Duodenal mucosa (tissue), 2 donors: Measurements from ENCODE around the gene WDPCP.

Experiments used
- H3K27ac ChIP-seq: one replicate; pipeline ENCODE4 v1.7.0; 2013; ENCODE audit warnings: low read depth, low read length
- H3K27me3 ChIP-seq, 2 donors: one replicate each; pipeline ENCODE4 v1.7.0; 2013; ENCODE audit warnings: low read length in 2 of 2, control low read depth in 1 of 2; ENCODE audit not compliant: insufficient read depth in 2 of 2, control insufficient read depth in 1 of 2
- H3K36me3 ChIP-seq, 2 donors: one replicate each; pipeline ENCODE4 v1.7.0; 2013; ENCODE audit warnings: low read length in 2 of 2, control low read depth in 1 of 2; ENCODE audit not compliant: insufficient read depth in 2 of 2, control insufficient read depth in 1 of 2
- H3K4me1 ChIP-seq, 2 donors: one replicate each; pipeline ENCODE4 v1.7.0; 2013; ENCODE audit warnings: low read length in 2 of 2, control low read depth in 1 of 2; ENCODE audit not compliant: insufficient read depth in 2 of 2, control insufficient read depth in 1 of 2
- H3K4me3 ChIP-seq, 2 donors: one replicate each; pipeline ENCODE4 v1.7.0; 2013; ENCODE audit warnings: low read length in 2 of 2, low read depth in 1 of 2
- H3K9ac ChIP-seq, 2 donors: one replicate each; pipeline ENCODE4 v1.7.0; 2013; ENCODE audit warnings: low read length in 2 of 2, low read depth in 1 of 2
- H3K9me3 ChIP-seq, 2 donors: one replicate each; pipeline ENCODE4 v1.7.0; 2013; ENCODE audit warnings: low read length in 2 of 2, control low read depth in 1 of 2; ENCODE audit not compliant: control insufficient read depth in 1 of 2

WDPCP gene

GRCh38 chr2:63218800-63219526, 369.3 kb downstream of the WDPCP start:
- Histone ChIP-seq H3K9me3 (no peaks in the 10 kb centered on the region), H3K9ac (no peak overlapping the region), H3K4me3 (no peak overlapping the region), H3K4me1 (no peaks in the 10 kb centered on the region), H3K27me3 (no peaks in the 10 kb centered on the region), H3K27ac (no peak overlapping the region), H3K36me3 (no peaks in the 10 kb centered on the region)

- H3K4me1 ChIP-seq = no peaks in the 10 kb centered on the region
- H3K9me3 ChIP-seq = no peaks in the 10 kb centered on the region
- H3K9ac ChIP-seq = no peak overlapping the region
- no peak overlapping the region for H3K27ac ChIP-seq
- H3K36me3 ChIP-seq = no peaks in the 10 kb centered on the region
- H3K27me3 ChIP-seq = no peaks in the 10 kb centered on the region
- no peak overlapping the region for H3K4me3 ChIP-seq
Measured at GRCh38 chr2:63195310-63195709, 393.0 kb downstream of the WDPCP start.

GRCh38 chr2:63194175-63194574, 394.1 kb downstream of the WDPCP start:
- Histone ChIP-seq H3K27me3 (no peaks in the 10 kb centered on the region), H3K36me3 (no peaks in the 10 kb centered on the region), H3K9me3 (no peaks in the 10 kb centered on the region), H3K4me3 (no peak overlapping the region), H3K4me1 (no peaks in the 10 kb centered on the region), H3K27ac (no peak overlapping the region), H3K9ac (no peak overlapping the region)

GRCh38 chr2:63192889-63193774, 395.1 kb downstream of the WDPCP start:
- Histone ChIP-seq H3K4me3 (no peak overlapping the region), H3K27me3 (no peaks in the 10 kb centered on the region), H3K9ac (no peak overlapping the region), H3K9me3 (no peaks in the 10 kb centered on the region), H3K27ac (no peak overlapping the region), H3K36me3 (no peaks in the 10 kb centered on the region), H3K4me1 (no peaks in the 10 kb centered on the region)

- Histone ChIP-seq H3K4me3 (no peak overlapping the region), H3K27me3 (no peaks in the 10 kb centered on the region), H3K9ac (no peak overlapping the region), H3K27ac (no peak overlapping the region), H3K4me1 (no peaks in the 10 kb centered on the region), H3K9me3 (peaks cover 0 to 2% of the 10 kb centered on the region in 2 donors), H3K36me3 (no peaks in the 10 kb centered on the region)
Measured at GRCh38 chr2:63192169-63192888, 395.9 kb downstream of the WDPCP start.

GRCh38 chr2:63189026-63189425, 399.3 kb downstream of the WDPCP start:
- no peaks in the 10 kb centered on the region for H3K36me3 ChIP-seq
- no peak overlapping the region for H3K4me3 ChIP-seq
- no peaks in the 10 kb centered on the region for H3K27me3 ChIP-seq
- H3K9ac ChIP-seq = no peak overlapping the region
- H3K9me3 ChIP-seq = peaks cover 0 to 2% of the 10 kb centered on the region in 2 donors
- H3K27ac ChIP-seq = no peak overlapping the region
- no peaks in the 10 kb centered on the region for H3K4me1 ChIP-seq

- H3K36me3 ChIP-seq = no peaks in the 10 kb centered on the region
- no peaks in the 10 kb centered on the region for H3K4me1 ChIP-seq
- H3K27ac ChIP-seq = no peak overlapping the region
- no peak overlapping the region for H3K4me3 ChIP-seq
- no peak overlapping the region for H3K9ac ChIP-seq
- no peaks in the 10 kb centered on the region for H3K27me3 ChIP-seq
- peaks cover 0 to 2% of the 10 kb centered on the region in 2 donors for H3K9me3 ChIP-seq
Measured at GRCh38 chr2:63186331-63186730, 401.9 kb downstream of the WDPCP start.

- H3K9ac ChIP-seq = no peak overlapping the region
- H3K9me3 ChIP-seq = no peaks in the 10 kb centered on the region
- H3K27ac ChIP-seq = no peak overlapping the region
- H3K36me3 ChIP-seq = no peaks in the 10 kb centered on the region
- H3K4me3 ChIP-seq = no peak overlapping the region
- no peaks in the 10 kb centered on the region for H3K4me1 ChIP-seq
- no peaks in the 10 kb centered on the region for H3K27me3 ChIP-seq
Measured at GRCh38 chr2:63163161-63163820, 425.0 kb downstream of the WDPCP start.

GRCh38 chr2:63159262-63159661, 429.0 kb downstream of the WDPCP start:
- Histone ChIP-seq H3K36me3 (no peaks in the 10 kb centered on the region), H3K27ac (no peak overlapping the region), H3K4me3 (no peak overlapping the region), H3K9ac (no peak overlapping the region), H3K4me1 (no peaks in the 10 kb centered on the region), H3K27me3 (no peaks in the 10 kb centered on the region), H3K9me3 (no peaks in the 10 kb centered on the region)
